ENCODE measurements around the gene TMSB4X.

Gene TMSB4X

GRCh38 chrX:12997906-12998687 lies 23.2 kb downstream of the TMSB4X start:
- Histone ChIP-seq H3K9ac (ENCODE audit: low read length in 2 of 2) (no peak overlapping the region), H3K9me3 (ENCODE audit: control insufficient read depth in 2 of 2, low read length in 2 of 2) (no peaks in the 10 kb centered on the region), H3K4me3 (ENCODE audit: low read length in 2 of 2) (no peak overlapping the region), H3K27me3 (ENCODE audit: control insufficient read depth in 1 of 2, insufficient read depth in 2 of 2, low read length in 2 of 2) (peaks cover 0 to 2% of the 10 kb centered on the region in 2 donors), H3K4me1 (ENCODE audit: control insufficient read depth, insufficient read depth, low read length) (no peaks in the 10 kb centered on the region), H3K27ac (ENCODE audit: low read length) (no peak overlapping the region), H3K36me3 (ENCODE audit: control insufficient read depth in 2 of 2, insufficient read depth in 2 of 2, low read length in 2 of 2) (no peaks in the 10 kb centered on the region)

- H3K9me3 ChIP-seq (ENCODE audit: control insufficient read depth in 2 of 2, low read length in 2 of 2): no peaks in the 10 kb centered on the region
- no peak overlapping the region for H3K27ac ChIP-seq (ENCODE audit: low read length)
- no peak overlapping the region for H3K4me3 ChIP-seq (ENCODE audit: low read length in 2 of 2)
- no peak overlapping the region for H3K9ac ChIP-seq (ENCODE audit: low read length in 2 of 2)
- H3K4me1 ChIP-seq (ENCODE audit: control insufficient read depth, insufficient read depth, low read length): no peaks in the 10 kb centered on the region
- H3K36me3 ChIP-seq (ENCODE audit: control insufficient read depth in 2 of 2, insufficient read depth in 2 of 2, low read length in 2 of 2): no peaks in the 10 kb centered on the region
- H3K27me3 ChIP-seq (ENCODE audit: control insufficient read depth in 1 of 2, insufficient read depth in 2 of 2, low read length in 2 of 2): peaks cover 0 to 2% of the 10 kb centered on the region in 2 donors
These were observed 24.5 kb downstream of the TMSB4X start for GRCh38 chrX:12999422-12999821.

- H3K9me3 ChIP-seq (ENCODE audit: control insufficient read depth in 2 of 2, low read length in 2 of 2): no peaks in the 10 kb centered on the region
- no peak overlapping the region for H3K9ac ChIP-seq (ENCODE audit: low read length in 2 of 2)
- H3K36me3 ChIP-seq (ENCODE audit: control insufficient read depth in 2 of 2, insufficient read depth in 2 of 2, low read length in 2 of 2): no peaks in the 10 kb centered on the region
- H3K4me1 ChIP-seq (ENCODE audit: control insufficient read depth, insufficient read depth, low read length): no peaks in the 10 kb centered on the region
- H3K27me3 ChIP-seq (ENCODE audit: control insufficient read depth in 1 of 2, insufficient read depth in 2 of 2, low read length in 2 of 2): peaks cover 0 to 2% of the 10 kb centered on the region in 2 donors
- no peak overlapping the region for H3K4me3 ChIP-seq (ENCODE audit: low read length in 2 of 2)
- H3K27ac ChIP-seq (ENCODE audit: low read length): no peak overlapping the region
These were observed 25.4 kb downstream of the TMSB4X start for GRCh38 chrX:13000301-13000811.

DNA sequence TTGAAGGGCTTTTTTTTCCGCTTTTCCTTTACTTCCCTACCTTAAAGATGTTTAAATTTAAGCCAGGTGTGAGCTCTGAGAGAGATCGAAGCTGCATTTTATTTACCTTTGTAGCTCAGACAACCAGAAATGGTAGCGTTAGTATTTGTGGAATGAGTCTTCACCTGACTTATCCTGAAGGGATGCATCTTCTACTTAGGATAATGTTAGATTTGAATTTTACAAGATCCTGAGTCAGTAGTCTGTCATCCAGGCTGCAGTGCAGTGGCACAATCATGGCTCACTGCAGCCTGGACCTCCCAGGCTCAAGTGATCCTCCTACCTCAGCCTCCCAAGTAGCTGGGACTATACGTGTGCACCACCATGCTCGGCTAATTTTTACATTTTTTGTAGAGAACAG lies 26.2 kb downstream of the TMSB4X start:
- H3K4me3 ChIP-seq (ENCODE audit: low read length in 2 of 2): no peak overlapping the region
- peaks cover 0 to 2% of the 10 kb centered on the region in 2 donors for H3K27me3 ChIP-seq (ENCODE audit: control insufficient read depth in 1 of 2, insufficient read depth in 2 of 2, low read length in 2 of 2)
- H3K27ac ChIP-seq (ENCODE audit: low read length): no peak overlapping the region
- no peaks in the 10 kb centered on the region for H3K36me3 ChIP-seq (ENCODE audit: control insufficient read depth in 2 of 2, insufficient read depth in 2 of 2, low read length in 2 of 2)
- no peaks in the 10 kb centered on the region for H3K4me1 ChIP-seq (ENCODE audit: control insufficient read depth, insufficient read depth, low read length)
- no peaks in the 10 kb centered on the region for H3K9me3 ChIP-seq (ENCODE audit: control insufficient read depth in 2 of 2, low read length in 2 of 2)
- no peak overlapping the region for H3K9ac ChIP-seq (ENCODE audit: low read length in 2 of 2)

DNA sequence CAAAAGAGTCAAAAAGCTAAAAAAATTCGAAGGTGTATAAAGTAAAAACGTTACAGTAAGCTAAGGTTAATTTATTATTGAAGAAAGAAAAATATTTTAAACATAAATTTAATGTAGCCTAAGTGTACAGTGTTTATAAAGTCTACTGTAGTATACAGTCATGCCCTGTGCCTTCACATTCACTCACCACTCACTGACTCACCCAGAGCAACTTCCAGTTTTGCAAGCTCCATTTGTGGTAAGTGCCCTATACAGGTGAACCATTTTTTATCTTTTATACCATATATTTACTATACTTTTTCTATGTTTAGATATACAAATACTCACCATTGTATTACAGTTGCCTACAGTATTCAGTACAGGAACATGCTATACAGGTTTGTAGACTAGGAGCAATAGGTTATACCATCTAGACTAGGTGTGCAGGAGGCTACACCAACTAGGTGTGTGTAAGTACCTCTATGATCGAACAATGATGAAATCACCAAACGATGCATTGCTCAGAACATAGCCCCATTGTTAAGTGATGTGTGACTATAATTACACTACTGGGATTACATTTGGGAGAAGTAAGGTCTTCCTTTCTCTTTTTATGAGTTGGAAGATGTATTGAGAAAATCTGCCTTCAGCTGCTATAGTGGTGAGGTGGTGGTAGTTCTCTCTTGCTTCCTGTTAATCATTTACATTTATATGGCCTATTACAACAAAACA lies 27.2 kb downstream of the TMSB4X start:
- H3K4me3 ChIP-seq (ENCODE audit: low read length in 2 of 2): no peak overlapping the region
- peaks cover 0 to 2% of the 10 kb centered on the region in 2 donors for H3K27me3 ChIP-seq (ENCODE audit: control insufficient read depth in 1 of 2, insufficient read depth in 2 of 2, low read length in 2 of 2)
- H3K27ac ChIP-seq (ENCODE audit: low read length): no peak overlapping the region
- H3K9me3 ChIP-seq (ENCODE audit: control insufficient read depth in 2 of 2, low read length in 2 of 2): no peaks in the 10 kb centered on the region
- no peaks in the 10 kb centered on the region for H3K4me1 ChIP-seq (ENCODE audit: control insufficient read depth, insufficient read depth, low read length)
- H3K36me3 ChIP-seq (ENCODE audit: control insufficient read depth in 2 of 2, insufficient read depth in 2 of 2, low read length in 2 of 2): no peaks in the 10 kb centered on the region
- H3K9ac ChIP-seq (ENCODE audit: low read length in 2 of 2): no peak overlapping the region

- H3K27ac ChIP-seq (ENCODE audit: low read length): no peak overlapping the region
- H3K4me1 ChIP-seq (ENCODE audit: control insufficient read depth, insufficient read depth, low read length): peaks cover 8% of the 10 kb centered on the region
- no peaks in the 10 kb centered on the region for H3K9me3 ChIP-seq (ENCODE audit: control insufficient read depth in 2 of 2, low read length in 2 of 2)
- H3K36me3 ChIP-seq (ENCODE audit: control insufficient read depth in 2 of 2, insufficient read depth in 2 of 2, low read length in 2 of 2): no peaks in the 10 kb centered on the region
- no peak overlapping the region for H3K4me3 ChIP-seq (ENCODE audit: low read length in 2 of 2)
- H3K9ac ChIP-seq (ENCODE audit: low read length in 2 of 2): no peak overlapping the region
- no peaks in the 10 kb centered on the region for H3K27me3 ChIP-seq (ENCODE audit: control insufficient read depth in 1 of 2, insufficient read depth in 2 of 2, low read length in 2 of 2)
These were observed 31.0 kb downstream of the TMSB4X start for GRCh38 chrX:13005661-13006473.

DNA sequence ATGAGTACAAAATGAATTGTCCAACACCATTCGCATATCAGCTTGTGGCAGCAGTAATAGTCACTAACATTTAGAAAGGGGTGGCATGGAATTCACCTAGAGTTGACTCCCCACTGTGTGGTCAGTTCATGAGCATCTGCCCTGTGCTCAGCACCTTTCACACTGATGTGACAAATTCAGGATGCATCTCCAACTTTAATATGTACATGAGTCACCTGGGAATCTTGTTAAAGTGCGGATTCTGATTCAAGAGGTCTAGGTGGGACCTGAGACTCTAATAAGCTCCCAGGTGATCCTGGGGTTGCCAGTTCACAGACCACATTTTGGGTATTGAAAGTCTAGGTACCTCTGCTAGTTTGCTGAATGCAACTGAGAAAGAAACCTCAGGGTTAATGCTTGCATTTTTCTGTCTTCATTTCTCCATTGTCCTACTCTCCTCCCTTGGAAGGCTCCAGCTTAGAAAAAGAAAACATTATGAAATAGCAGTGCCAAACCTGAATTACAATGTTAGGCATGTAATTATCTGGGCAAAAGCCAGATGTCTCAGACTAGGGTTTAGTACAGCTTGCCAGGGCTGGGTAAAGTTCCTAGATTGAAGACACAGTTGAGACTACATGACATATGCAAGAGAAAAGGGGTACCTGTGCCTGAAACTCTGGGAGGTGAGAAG lies 32.7 kb downstream of the TMSB4X start:
- no peak overlapping the region for H3K9ac ChIP-seq (ENCODE audit: low read length in 2 of 2)
- H3K36me3 ChIP-seq (ENCODE audit: control insufficient read depth in 2 of 2, insufficient read depth in 2 of 2, low read length in 2 of 2): no peaks in the 10 kb centered on the region
- H3K27me3 ChIP-seq (ENCODE audit: control insufficient read depth in 1 of 2, insufficient read depth in 2 of 2, low read length in 2 of 2): no peaks in the 10 kb centered on the region
- no peak overlapping the region for H3K4me3 ChIP-seq (ENCODE audit: low read length in 2 of 2)
- H3K27ac ChIP-seq (ENCODE audit: low read length): no peak overlapping the region
- H3K9me3 ChIP-seq (ENCODE audit: control insufficient read depth in 2 of 2, low read length in 2 of 2): no peaks in the 10 kb centered on the region
- H3K4me1 ChIP-seq (ENCODE audit: control insufficient read depth, insufficient read depth, low read length): peaks cover 8% of the 10 kb centered on the region

- H3K27me3 ChIP-seq (ENCODE audit: control insufficient read depth in 1 of 2, insufficient read depth in 2 of 2, low read length in 2 of 2): no peaks in the 10 kb centered on the region
- no peak overlapping the region for H3K27ac ChIP-seq (ENCODE audit: low read length)
- H3K4me3 ChIP-seq (ENCODE audit: low read length in 2 of 2): no peak overlapping the region
- H3K4me1 ChIP-seq (ENCODE audit: control insufficient read depth, insufficient read depth, low read length): peaks cover 8% of the 10 kb centered on the region
- H3K9me3 ChIP-seq (ENCODE audit: control insufficient read depth in 2 of 2, low read length in 2 of 2): no peaks in the 10 kb centered on the region
- no peaks in the 10 kb centered on the region for H3K36me3 ChIP-seq (ENCODE audit: control insufficient read depth in 2 of 2, insufficient read depth in 2 of 2, low read length in 2 of 2)
- H3K9ac ChIP-seq (ENCODE audit: low read length in 2 of 2): no peak overlapping the region
These were observed 33.3 kb downstream of the TMSB4X start for GRCh38 chrX:13008189-13008533.

GRCh38 chrX:13008851-13009250 lies 33.9 kb downstream of the TMSB4X start:
- H3K9ac ChIP-seq (ENCODE audit: low read length in 2 of 2): no peak overlapping the region
- H3K36me3 ChIP-seq (ENCODE audit: control insufficient read depth in 2 of 2, insufficient read depth in 2 of 2, low read length in 2 of 2): no peaks in the 10 kb centered on the region
- H3K4me1 ChIP-seq (ENCODE audit: control insufficient read depth, insufficient read depth, low read length): peaks cover 8% of the 10 kb centered on the region
- no peak overlapping the region for H3K27ac ChIP-seq (ENCODE audit: low read length)
- H3K4me3 ChIP-seq (ENCODE audit: low read length in 2 of 2): no peak overlapping the region
- no peaks in the 10 kb centered on the region for H3K9me3 ChIP-seq (ENCODE audit: control insufficient read depth in 2 of 2, low read length in 2 of 2)
- no peaks in the 10 kb centered on the region for H3K27me3 ChIP-seq (ENCODE audit: control insufficient read depth in 1 of 2, insufficient read depth in 2 of 2, low read length in 2 of 2)

DNA sequence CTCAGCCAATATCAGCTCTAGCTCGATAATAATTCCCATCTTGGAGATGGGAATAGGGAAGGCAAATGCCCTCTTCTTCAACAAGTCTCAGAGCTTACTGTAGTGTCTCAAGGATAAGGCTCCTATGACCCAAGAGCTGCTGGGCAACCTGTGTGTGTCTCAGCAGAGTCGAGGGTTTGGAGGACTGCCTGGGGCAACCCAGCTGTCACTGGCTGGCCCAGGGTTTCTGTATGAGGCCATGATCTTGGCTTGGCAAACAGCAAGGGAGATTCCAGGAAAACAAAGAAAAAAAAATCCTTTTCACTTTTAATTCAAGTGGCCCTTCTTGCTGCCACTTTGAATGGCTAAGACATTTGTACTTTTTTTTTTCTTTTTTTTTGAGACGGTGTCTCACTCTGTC lies 34.4 kb downstream of the TMSB4X start:
- Histone ChIP-seq H3K4me1 (ENCODE audit: control insufficient read depth, insufficient read depth, low read length) (peaks cover 8% of the 10 kb centered on the region), H3K4me3 (ENCODE audit: low read length in 2 of 2) (no peak overlapping the region), H3K27ac (ENCODE audit: low read length) (no peak overlapping the region), H3K9ac (ENCODE audit: low read length in 2 of 2) (no peak overlapping the region), H3K27me3 (ENCODE audit: control insufficient read depth in 1 of 2, insufficient read depth in 2 of 2, low read length in 2 of 2) (no peaks in the 10 kb centered on the region), H3K36me3 (ENCODE audit: control insufficient read depth in 2 of 2, insufficient read depth in 2 of 2, low read length in 2 of 2) (no peaks in the 10 kb centered on the region), H3K9me3 (ENCODE audit: control insufficient read depth in 2 of 2, low read length in 2 of 2) (no peaks in the 10 kb centered on the region)

Data from stomach smooth muscle (tissue), 2 donors.